H1 (cell line): Measurements from ENCODE around the gene GAK. TPM values are rescaled to one million over a fixed set of nuclear protein-coding genes. Genes with fewer than 3 reads are reported as not detected.

Experiments used
- TBP ChIP-seq: IDR thresholded peaks from 2 replicates; pipeline ENCODE4 v1.6.1; 2011; ENCODE audit warnings: low read depth, low read length, improper control_type of control experiment
- polyA plus RNA-seq, 7 experiments: library from polyadenylated mRNA; depleted of rRNA in 3 of 7; stranded (reverse) in 5 of 7; unstranded in 2 of 7; fragments of >200 nt in 5 of 7; fragments of 200-250 nt in 2 of 7; gene quantifications; 1 replicate in 5 of 7; 2 replicates in 1 of 7; 4 replicates in 1 of 7; pipeline versions ENCODE4 v1.2.1 to v1.2.3, GENCODE V29; 2011 to 2013; ENCODE audit warnings: missing spikeins in 2 of 7, mixed read lengths in 2 of 7
- total RNA-seq: library from RNA; stranded (reverse); fragmentation: NEBNext Ultra II Directional; extraction: Animal tissue kit (Norgen Biotek cat#: 25700); gene quantifications from 2 replicates; pipeline ENCODE4 v1.2.1, GENCODE V29; 2021
- TF ChIP-seq, protein P1 (sequence below): fragments of 300-600 bp; sonication (generic); IDR thresholded peaks from 2 replicates; pipeline ENCODE4 v1.7.1; 2012; ENCODE audit warnings: low read length, moderate library complexity, mild to moderate bottlenecking, inconsistent platforms; ENCODE audit not compliant: insufficient replicate concordance

GAK gene
- total and polyA plus RNA-seq, 2 of the 8 experiments (the other 6 are each of a cell fraction or from before 2014, with no cell fraction given), result 31.5 to 70.8 TPM

DNA sequence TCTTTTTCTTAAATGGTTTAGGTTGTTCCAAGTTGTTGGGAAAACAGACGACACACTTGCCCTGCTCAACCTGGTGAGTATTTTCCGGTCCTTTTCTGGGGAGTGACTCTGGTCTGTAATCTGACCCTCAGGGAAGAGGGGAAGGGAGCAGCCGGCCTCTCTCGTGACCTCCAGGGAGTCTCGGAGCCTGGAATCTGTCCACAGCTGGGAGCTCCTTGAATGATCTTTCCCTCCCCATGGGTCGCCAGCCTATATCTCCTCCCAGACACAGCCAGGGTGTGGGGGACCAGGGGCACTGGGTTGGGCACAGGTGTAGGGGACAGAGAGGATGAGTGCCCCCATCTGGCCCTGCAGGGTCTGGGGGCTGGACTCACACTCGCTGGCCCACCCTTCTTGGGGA lies 19.1 kb upstream of the GAK start (continued):
- TF ChIP-seq, protein P1, sequence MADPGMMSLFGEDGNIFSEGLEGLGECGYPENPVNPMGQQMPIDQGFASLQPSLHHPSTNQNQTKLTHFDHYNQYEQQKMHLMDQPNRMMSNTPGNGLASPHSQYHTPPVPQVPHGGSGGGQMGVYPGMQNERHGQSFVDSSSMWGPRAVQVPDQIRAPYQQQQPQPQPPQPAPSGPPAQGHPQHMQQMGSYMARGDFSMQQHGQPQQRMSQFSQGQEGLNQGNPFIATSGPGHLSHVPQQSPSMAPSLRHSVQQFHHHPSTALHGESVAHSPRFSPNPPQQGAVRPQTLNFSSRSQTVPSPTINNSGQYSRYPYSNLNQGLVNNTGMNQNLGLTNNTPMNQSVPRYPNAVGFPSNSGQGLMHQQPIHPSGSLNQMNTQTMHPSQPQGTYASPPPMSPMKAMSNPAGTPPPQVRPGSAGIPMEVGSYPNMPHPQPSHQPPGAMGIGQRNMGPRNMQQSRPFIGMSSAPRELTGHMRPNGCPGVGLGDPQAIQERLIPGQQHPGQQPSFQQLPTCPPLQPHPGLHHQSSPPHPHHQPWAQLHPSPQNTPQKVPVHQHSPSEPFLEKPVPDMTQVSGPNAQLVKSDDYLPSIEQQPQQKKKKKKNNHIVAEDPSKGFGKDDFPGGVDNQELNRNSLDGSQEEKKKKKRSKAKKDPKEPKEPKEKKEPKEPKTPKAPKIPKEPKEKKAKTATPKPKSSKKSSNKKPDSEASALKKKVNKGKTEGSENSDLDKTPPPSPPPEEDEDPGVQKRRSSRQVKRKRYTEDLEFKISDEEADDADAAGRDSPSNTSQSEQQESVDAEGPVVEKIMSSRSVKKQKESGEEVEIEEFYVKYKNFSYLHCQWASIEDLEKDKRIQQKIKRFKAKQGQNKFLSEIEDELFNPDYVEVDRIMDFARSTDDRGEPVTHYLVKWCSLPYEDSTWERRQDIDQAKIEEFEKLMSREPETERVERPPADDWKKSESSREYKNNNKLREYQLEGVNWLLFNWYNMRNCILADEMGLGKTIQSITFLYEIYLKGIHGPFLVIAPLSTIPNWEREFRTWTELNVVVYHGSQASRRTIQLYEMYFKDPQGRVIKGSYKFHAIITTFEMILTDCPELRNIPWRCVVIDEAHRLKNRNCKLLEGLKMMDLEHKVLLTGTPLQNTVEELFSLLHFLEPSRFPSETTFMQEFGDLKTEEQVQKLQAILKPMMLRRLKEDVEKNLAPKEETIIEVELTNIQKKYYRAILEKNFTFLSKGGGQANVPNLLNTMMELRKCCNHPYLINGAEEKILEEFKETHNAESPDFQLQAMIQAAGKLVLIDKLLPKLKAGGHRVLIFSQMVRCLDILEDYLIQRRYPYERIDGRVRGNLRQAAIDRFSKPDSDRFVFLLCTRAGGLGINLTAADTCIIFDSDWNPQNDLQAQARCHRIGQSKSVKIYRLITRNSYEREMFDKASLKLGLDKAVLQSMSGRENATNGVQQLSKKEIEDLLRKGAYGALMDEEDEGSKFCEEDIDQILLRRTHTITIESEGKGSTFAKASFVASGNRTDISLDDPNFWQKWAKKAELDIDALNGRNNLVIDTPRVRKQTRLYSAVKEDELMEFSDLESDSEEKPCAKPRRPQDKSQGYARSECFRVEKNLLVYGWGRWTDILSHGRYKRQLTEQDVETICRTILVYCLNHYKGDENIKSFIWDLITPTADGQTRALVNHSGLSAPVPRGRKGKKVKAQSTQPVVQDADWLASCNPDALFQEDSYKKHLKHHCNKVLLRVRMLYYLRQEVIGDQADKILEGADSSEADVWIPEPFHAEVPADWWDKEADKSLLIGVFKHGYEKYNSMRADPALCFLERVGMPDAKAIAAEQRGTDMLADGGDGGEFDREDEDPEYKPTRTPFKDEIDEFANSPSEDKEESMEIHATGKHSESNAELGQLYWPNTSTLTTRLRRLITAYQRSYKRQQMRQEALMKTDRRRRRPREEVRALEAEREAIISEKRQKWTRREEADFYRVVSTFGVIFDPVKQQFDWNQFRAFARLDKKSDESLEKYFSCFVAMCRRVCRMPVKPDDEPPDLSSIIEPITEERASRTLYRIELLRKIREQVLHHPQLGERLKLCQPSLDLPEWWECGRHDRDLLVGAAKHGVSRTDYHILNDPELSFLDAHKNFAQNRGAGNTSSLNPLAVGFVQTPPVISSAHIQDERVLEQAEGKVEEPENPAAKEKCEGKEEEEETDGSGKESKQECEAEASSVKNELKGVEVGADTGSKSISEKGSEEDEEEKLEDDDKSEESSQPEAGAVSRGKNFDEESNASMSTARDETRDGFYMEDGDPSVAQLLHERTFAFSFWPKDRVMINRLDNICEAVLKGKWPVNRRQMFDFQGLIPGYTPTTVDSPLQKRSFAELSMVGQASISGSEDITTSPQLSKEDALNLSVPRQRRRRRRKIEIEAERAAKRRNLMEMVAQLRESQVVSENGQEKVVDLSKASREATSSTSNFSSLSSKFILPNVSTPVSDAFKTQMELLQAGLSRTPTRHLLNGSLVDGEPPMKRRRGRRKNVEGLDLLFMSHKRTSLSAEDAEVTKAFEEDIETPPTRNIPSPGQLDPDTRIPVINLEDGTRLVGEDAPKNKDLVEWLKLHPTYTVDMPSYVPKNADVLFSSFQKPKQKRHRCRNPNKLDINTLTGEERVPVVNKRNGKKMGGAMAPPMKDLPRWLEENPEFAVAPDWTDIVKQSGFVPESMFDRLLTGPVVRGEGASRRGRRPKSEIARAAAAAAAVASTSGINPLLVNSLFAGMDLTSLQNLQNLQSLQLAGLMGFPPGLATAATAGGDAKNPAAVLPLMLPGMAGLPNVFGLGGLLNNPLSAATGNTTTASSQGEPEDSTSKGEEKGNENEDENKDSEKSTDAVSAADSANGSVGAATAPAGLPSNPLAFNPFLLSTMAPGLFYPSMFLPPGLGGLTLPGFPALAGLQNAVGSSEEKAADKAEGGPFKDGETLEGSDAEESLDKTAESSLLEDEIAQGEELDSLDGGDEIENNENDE, result no peak
- peak; percentile 59 for TF ChIP-seq TBP
